K562 (cell line): ENCODE data around the gene NPIPB2. TPM values are rescaled to one million over a fixed set of nuclear protein-coding genes. Genes with fewer than 3 reads are reported as not detected.
A peak's percentile ranks its signal among the peaks of the same experiment; 100 is the strongest.

Experiments
- ESRRA ChIP-seq: fragments of 450-650 bp; IDR thresholded peaks from 2 replicates; pipeline ENCODE4 v1.6.1; 2014; ENCODE audit warnings: low read depth, mild to moderate bottlenecking, moderate library complexity, borderline replicate concordance
- HCFC1 ChIP-seq: IDR thresholded peaks from 2 replicates; pipeline ENCODE4 v1.6.1; 2012; ENCODE audit warnings: low read depth, low read length, improper control_type of control experiment
- RCOR1 ChIP-seq, 2 experiments: IDR thresholded peaks; 2 replicates each; pipeline ENCODE4 v1.6.1; 2012; ENCODE audit warnings: low read depth in 2 of 2, low read length in 2 of 2, borderline replicate concordance in 1 of 2, improper control_type of control experiment in 1 of 2
- SIN3A ChIP-seq, 2 experiments: fragments of 150-350 bp in 1 of 2; IDR thresholded peaks; 2 replicates each; pipeline ENCODE4 v1.6.1; 2011 to 2016; ENCODE audit warnings: borderline replicate concordance in 2 of 2, low read depth in 2 of 2, low read length in 2 of 2, mild to moderate bottlenecking in 2 of 2, moderate library complexity in 2 of 2; ENCODE audit not compliant: control insufficient read depth in 1 of 2
- TAF7 ChIP-seq: fragments of 450-650 bp; IDR thresholded peaks from 2 replicates; pipeline ENCODE4 v1.6.1; 2016; ENCODE audit warnings: missing genetic modification characterization, missing compliant biosample characterization
- ZNF324 ChIP-seq: fragments of 250-450 bp; sonication (Bioruptor Pico); IDR thresholded peaks from 2 replicates; pipeline ENCODE4 v1.4.0; 2020; ENCODE audit warnings: mild to moderate bottlenecking
- ZNF668 ChIP-seq: fragments of 250-450 bp; sonication (Bioruptor Pico); IDR thresholded peaks from 2 replicates; pipeline ENCODE4 v1.8.0; 2022; ENCODE audit warnings: mild to moderate bottlenecking, inconsistent platforms
- polyA plus RNA-seq, 8 experiments: library from polyadenylated mRNA; depleted of rRNA in 4 of 8; stranded (reverse) in 5 of 8; unstranded in 3 of 8; fragments of >200 nt; fragmentation: Nextera tagmentation in 2 of 8; fragmentation: Illumina TruSeq in 1 of 8; extraction: Ambion mirVana in 2 of 8; extraction: Trizol in 1 of 8; gene quantifications; 2 replicates each; pipeline versions ENCODE4 v1.2.1 to v1.2.3, GENCODE V29; 2011 to 2014; ENCODE audit warnings: inconsistent platforms in 1 of 8, missing spikeins in 1 of 8
- total RNA-seq, 7 experiments: library from RNA; depleted of rRNA in 6 of 7; stranded (reverse); fragments of >200 nt in 6 of 7; fragmentation: Illumina TruSeq in 2 of 7; extraction: Trizol in 2 of 7; gene quantifications; 2 replicates each; pipeline versions ENCODE4 v1.2.1 to v1.2.3, GENCODE V29; 2011 to 2021; ENCODE audit warnings: low replicate concordance in 1 of 7
- TF ChIP-seq, protein P1 (sequence below): IDR thresholded peaks from 2 replicates; pipeline ENCODE4 v1.6.1; 2016; ENCODE audit warnings: missing genetic modification characterization, missing compliant biosample characterization
- TF ChIP-seq, protein P2 (sequence below): fragments of 200-800 bp; sonication (Bioruptor generic); IDR thresholded peaks from 2 replicates; pipeline ENCODE4 v1.6.1; 2016; ENCODE audit warnings: missing genetic modification characterization, missing compliant biosample characterization

Gene NPIPB2
- total and polyA plus RNA-seq, 9 of the 15 experiments (the other 6 are each of a cell fraction or from before 2014, with no cell fraction given) = 0.21 to 2.9 (median 1.6) TPM; not detected in 1

DNA sequence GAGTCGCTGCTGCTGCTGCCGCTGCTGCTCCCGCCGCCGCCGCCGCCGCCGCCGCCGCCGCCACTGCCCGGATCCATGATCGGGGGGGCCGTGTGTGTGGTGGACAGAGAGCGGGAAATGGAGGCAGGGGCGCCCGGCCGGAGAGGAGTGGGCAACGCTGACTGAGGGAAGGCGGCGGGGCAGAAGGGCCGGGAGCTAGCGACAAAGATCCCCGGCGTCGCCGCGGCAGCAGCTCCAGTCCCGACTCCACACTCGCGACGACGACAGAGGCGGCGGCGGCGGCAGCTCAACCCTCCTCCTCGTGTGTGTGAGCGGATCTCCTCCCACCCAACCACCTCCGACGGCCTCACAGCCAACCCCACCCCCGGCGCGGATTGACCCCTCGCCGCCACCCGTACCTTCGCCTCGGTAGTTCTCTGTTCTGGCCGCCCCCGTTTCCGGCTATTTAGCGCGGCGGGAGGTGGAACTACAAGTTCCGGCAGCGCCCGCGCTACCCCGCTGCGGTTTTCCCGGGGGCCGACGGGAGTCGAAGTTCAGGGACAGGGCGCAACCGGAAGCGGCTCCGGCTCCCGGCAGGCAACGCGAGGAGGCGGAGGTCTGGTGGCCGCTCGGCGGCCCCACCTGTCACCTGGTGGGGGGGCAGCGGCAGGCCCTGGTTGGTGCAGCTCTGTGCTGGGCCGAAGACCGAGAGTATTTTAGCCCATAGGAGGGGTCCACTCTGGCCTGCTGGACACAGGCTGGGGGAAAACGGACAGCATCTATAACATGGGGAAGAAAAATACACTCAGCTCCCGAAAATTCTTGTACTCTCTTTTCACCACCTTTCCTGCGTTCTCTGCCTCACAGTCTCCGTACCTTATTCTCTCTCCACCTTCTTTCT, 26.0 kb downstream of the NPIPB2 start, which contains the start of gene GSPT1 (continued):
- peak; percentile 99 for TF ChIP-seq HCFC1
- TF ChIP-seq, protein P1, sequence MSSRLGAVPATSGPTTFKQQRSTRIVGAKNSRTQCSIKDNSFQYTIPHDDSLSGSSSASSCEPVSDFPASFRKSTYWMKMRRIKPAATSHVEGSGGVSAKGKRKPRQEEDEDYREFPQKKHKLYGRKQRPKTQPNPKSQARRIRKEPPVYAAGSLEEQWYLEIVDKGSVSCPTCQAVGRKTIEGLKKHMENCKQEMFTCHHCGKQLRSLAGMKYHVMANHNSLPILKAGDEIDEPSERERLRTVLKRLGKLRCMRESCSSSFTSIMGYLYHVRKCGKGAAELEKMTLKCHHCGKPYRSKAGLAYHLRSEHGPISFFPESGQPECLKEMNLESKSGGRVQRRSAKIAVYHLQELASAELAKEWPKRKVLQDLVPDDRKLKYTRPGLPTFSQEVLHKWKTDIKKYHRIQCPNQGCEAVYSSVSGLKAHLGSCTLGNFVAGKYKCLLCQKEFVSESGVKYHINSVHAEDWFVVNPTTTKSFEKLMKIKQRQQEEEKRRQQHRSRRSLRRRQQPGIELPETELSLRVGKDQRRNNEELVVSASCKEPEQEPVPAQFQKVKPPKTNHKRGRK (tag) = peak; percentile 40; the same call in 1 of the 2 replicates
- TF ChIP-seq, protein P2, sequence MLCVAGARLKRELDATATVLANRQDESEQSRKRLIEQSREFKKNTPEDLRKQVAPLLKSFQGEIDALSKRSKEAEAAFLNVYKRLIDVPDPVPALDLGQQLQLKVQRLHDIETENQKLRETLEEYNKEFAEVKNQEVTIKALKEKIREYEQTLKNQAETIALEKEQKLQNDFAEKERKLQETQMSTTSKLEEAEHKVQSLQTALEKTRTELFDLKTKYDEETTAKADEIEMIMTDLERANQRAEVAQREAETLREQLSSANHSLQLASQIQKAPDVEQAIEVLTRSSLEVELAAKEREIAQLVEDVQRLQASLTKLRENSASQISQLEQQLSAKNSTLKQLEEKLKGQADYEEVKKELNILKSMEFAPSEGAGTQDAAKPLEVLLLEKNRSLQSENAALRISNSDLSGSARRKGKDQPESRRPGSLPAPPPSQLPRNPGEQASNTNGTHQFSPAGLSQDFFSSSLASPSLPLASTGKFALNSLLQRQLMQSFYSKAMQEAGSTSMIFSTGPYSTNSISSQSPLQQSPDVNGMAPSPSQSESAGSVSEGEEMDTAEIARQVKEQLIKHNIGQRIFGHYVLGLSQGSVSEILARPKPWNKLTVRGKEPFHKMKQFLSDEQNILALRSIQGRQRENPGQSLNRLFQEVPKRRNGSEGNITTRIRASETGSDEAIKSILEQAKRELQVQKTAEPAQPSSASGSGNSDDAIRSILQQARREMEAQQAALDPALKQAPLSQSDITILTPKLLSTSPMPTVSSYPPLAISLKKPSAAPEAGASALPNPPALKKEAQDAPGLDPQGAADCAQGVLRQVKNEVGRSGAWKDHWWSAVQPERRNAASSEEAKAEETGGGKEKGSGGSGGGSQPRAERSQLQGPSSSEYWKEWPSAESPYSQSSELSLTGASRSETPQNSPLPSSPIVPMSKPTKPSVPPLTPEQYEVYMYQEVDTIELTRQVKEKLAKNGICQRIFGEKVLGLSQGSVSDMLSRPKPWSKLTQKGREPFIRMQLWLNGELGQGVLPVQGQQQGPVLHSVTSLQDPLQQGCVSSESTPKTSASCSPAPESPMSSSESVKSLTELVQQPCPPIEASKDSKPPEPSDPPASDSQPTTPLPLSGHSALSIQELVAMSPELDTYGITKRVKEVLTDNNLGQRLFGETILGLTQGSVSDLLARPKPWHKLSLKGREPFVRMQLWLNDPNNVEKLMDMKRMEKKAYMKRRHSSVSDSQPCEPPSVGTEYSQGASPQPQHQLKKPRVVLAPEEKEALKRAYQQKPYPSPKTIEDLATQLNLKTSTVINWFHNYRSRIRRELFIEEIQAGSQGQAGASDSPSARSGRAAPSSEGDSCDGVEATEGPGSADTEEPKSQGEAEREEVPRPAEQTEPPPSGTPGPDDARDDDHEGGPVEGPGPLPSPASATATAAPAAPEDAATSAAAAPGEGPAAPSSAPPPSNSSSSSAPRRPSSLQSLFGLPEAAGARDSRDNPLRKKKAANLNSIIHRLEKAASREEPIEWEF = no peak
- TF ChIP-seq TAF7 (tag) = no peak
- TF ChIP-seq RCOR1 (IDR thresholded peaks at IDR 0.05; ENCODE audit: borderline replicate concordance in 1 of 2, low read depth in 2 of 2, low read length in 2 of 2) = peak in 1 of 2 experiments; percentile 61; a peak in 1 of 4 replicates
- peak; percentile 55 to 90; a peak in 3 of 4 replicates for TF ChIP-seq SIN3A (IDR thresholded peaks at IDR 0.05; ENCODE audit: borderline replicate concordance in 2 of 2, control insufficient read depth in 1 of 2, low read depth in 2 of 2, low read length in 2 of 2)
- no peak for TF ChIP-seq ZNF324 (CRISPR knock-in tag)
- no peak for TF ChIP-seq ZNF668 (CRISPR knock-in tag)
- peak; percentile 99; the same call in 1 of the 2 replicates for TF ChIP-seq ESRRA
- TF ChIP-seq, all 486 proteins: peak for 174
